ENCODE measurements around the gene ANK3.

ANK3 gene

GRCh38 chr10:60021361-60021760 lies 368.3 kb downstream of the ANK3 start:
- no peak for DNase-seq

GRCh38 chr10:60016794-60017193 lies 372.9 kb downstream of the ANK3 start:
- no peak for DNase-seq

- DNase-seq: no peak
Observed at GRCh38 chr10:60009710-60010383, 379.8 kb downstream of the ANK3 start.

GRCh38 chr10:60009276-60009675 lies 380.4 kb downstream of the ANK3 start:
- no peak for DNase-seq

GRCh38 chr10:60008816-60009215 lies 380.9 kb downstream of the ANK3 start:
- DNase-seq: no peak

GRCh38 chr10:60006062-60006461 lies 383.6 kb downstream of the ANK3 start:
- DNase-seq: no peak

- no peak for DNase-seq
Observed at GRCh38 chr10:60003651-60004523, 385.8 kb downstream of the ANK3 start.

GRCh38 chr10:60000747-60001146 lies 388.9 kb downstream of the ANK3 start:
- DNase-seq: no peak

GRCh38 chr10:59997827-59998525 lies 391.7 kb downstream of the ANK3 start:
- DNase-seq: no peak

GRCh38 chr10:59995862-59996261 lies 393.8 kb downstream of the ANK3 start:
- no peak for DNase-seq

- no peak for DNase-seq
Observed at GRCh38 chr10:59993931-59994330, 395.7 kb downstream of the ANK3 start.

GRCh38 chr10:59991661-59992060 lies 398.0 kb downstream of the ANK3 start:
- no peak for DNase-seq

GRCh38 chr10:59991117-59991516 lies 398.6 kb downstream of the ANK3 start:
- DNase-seq: no peak

GRCh38 chr10:59985639-59986038 lies 404.0 kb downstream of the ANK3 start:
- DNase-seq: no peak

GRCh38 chr10:59984415-59984814 lies 405.3 kb downstream of the ANK3 start:
- DNase-seq: no peak

- DNase-seq: no peak
Observed at GRCh38 chr10:59980356-59980755, 409.3 kb downstream of the ANK3 start.

- no peak for DNase-seq
Observed at GRCh38 chr10:59977486-59977885, 412.2 kb downstream of the ANK3 start.

- no peak for DNase-seq
Observed at GRCh38 chr10:59976909-59977308, 412.8 kb downstream of the ANK3 start.
